Stomach (tissue), 9 donors: ENCODE measurements around the gene FANCB. TPM values are rescaled to one million over a fixed set of nuclear protein-coding genes. Genes with fewer than 3 reads are reported as not detected.

Experiments
- DNase-seq, 2 donors: peaks; one replicate each; pipeline versions ENCODE4 v3.0.0 to v3.0.0-alpha.2; 2013 to 2019
- H3K27ac ChIP-seq, 5 donors: fragments of 200-600 bp in 4 of 5; sonication (generic) in 4 of 5; one replicate each; pipeline ENCODE4 v1.5.1; 2013 to 2019; ENCODE audit warnings: mild to moderate bottlenecking in 1 of 5, moderate library complexity in 1 of 5
- H3K27me3 ChIP-seq, 3 donors: fragments of 200-600 bp; sonication (generic); one replicate each; pipeline ENCODE4 v1.5.1; 2017 to 2019; ENCODE audit warnings: mixed run types in 1 of 3
- H3K36me3 ChIP-seq, 4 donors: fragments of 200-600 bp; sonication (generic); 1 replicate in 3 of 4; 2 replicates in 1 of 4; pipeline ENCODE4 v1.5.1; 2016 to 2019
- H3K4me1 ChIP-seq, 4 donors: fragments of 200-600 bp; sonication (generic); one replicate each; pipeline ENCODE4 v1.5.1; 2016 to 2019
- H3K4me3 ChIP-seq, 4 donors: fragments of 200-600 bp; sonication (generic) in 3 of 4; one replicate each; pipeline ENCODE4 v1.5.1; 2016 to 2019; ENCODE audit warnings: mild to moderate bottlenecking in 1 of 4
- H3K9me3 ChIP-seq, 4 donors: fragments of 200-600 bp; sonication (generic); one replicate each; pipeline ENCODE4 v1.5.1; 2016 to 2019
- EP300 ChIP-seq: sonication (generic); formaldehyde crosslinking; IDR thresholded peaks from one replicate; pipeline ENCODE4 v1.6.1; 2017; ENCODE audit warnings: antibody characterized with exemption
- POLR2A ChIP-seq, 4 donors: fragments of 450-650 bp; IDR thresholded peaks; one replicate each; pipeline ENCODE4 v1.6.1; 2016; ENCODE audit warnings: antibody characterized with exemption in 4 of 4, control low read depth in 2 of 4, mild to moderate bottlenecking in 1 of 4, moderate library complexity in 1 of 4
- POLR2AphosphoS5 ChIP-seq, 3 donors: sonication (generic); formaldehyde crosslinking; IDR thresholded peaks; one replicate each; pipeline ENCODE4 v1.6.1; 2016; ENCODE audit warnings: antibody characterized with exemption in 3 of 3
- WGBS, 5 donors: extraction: QIAGEN DNeasy Blood & Tissue Kit in 3 of 5; methylation state at CpG; one replicate each; pipeline versions ENCODE4 v1.1.5 to v1.1.7; 2013 to 2018; 5-methylcytosine and 5-hydroxymethylcytosine counted together
- intact Hi-C: fragments of 100-400 bp; cut with DNase I; formaldehyde crosslinking; loops from one replicate; pipeline ENCODE4 v1.15.1; 2023; ENCODE audit warnings: low total_unique reads
- polyA plus RNA-seq, 3 donors: library from polyadenylated mRNA; stranded (reverse); fragments of 200-250 nt; gene quantifications; one replicate each; pipeline ENCODE4 v1.2.3, GENCODE V29; 2013
- total RNA-seq, 5 donors: library from RNA; depleted of rRNA; stranded (reverse); fragments of >200 nt; gene quantifications; one replicate each; pipeline versions ENCODE4 v1.1.0 to v1.2.3, GENCODE V29; 2014 to 2016
- TF ChIP-seq, protein P1 (sequence below), 7 experiments: fragments of 450-650 bp in 4 of 7; fragments of 200-600 bp in 3 of 7; sonication (generic) in 3 of 7; IDR thresholded peaks; one replicate each; pipeline ENCODE4 v1.5.1; 2016 to 2019; ENCODE audit warnings: antibody characterized with exemption in 7 of 7, control low read depth in 2 of 7, mild to moderate bottlenecking in 1 of 7
- donor health status: healthy with polysubstance abuse.
- donor health status: Bipolar disorder and iron deficiency.
- donor health status: healthy.

The FANCB gene
- total and polyA plus RNA-seq, 8 donors, result 0.25 to 5.3 (median 0.66) TPM; not detected in 2

DNA sequence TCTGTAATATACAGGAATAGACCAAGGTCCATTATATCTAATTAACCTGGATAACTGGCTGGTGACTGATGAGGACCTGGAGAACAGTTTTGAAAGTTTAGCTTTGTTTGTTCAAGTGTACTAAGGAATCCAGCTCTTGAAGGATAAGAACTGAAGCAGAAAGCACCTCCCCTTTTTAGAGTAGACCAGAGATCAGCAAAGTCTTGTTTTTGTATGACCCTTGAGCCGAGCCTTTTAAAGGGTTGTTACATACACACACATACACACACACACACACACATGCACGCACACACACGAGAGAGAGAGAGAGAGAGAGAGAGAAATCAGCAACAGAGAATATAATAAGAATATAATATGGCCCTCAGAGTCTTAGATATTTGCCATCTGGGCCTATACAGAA lies 13.4 kb upstream of the FANCB start:
- intact Hi-C loops, result no loop called here
- Histone ChIP-seq H3K9me3 (no peaks in the 10 kb centered on the region), H3K27me3 (no peaks in the 10 kb centered on the region), H3K36me3 (no peaks in the 10 kb centered on the region), H3K27ac (no peak overlapping the region), H3K4me3 (no peak overlapping the region), H3K4me1 (no peaks in the 10 kb centered on the region)
- TF ChIP-seq EP300 (no peak), POLR2AphosphoS5 (IDR thresholded peaks at IDR 0.05) (no peak), POLR2A (IDR thresholded peaks at IDR 0.05) (no peak)
- TF ChIP-seq, protein P1, sequence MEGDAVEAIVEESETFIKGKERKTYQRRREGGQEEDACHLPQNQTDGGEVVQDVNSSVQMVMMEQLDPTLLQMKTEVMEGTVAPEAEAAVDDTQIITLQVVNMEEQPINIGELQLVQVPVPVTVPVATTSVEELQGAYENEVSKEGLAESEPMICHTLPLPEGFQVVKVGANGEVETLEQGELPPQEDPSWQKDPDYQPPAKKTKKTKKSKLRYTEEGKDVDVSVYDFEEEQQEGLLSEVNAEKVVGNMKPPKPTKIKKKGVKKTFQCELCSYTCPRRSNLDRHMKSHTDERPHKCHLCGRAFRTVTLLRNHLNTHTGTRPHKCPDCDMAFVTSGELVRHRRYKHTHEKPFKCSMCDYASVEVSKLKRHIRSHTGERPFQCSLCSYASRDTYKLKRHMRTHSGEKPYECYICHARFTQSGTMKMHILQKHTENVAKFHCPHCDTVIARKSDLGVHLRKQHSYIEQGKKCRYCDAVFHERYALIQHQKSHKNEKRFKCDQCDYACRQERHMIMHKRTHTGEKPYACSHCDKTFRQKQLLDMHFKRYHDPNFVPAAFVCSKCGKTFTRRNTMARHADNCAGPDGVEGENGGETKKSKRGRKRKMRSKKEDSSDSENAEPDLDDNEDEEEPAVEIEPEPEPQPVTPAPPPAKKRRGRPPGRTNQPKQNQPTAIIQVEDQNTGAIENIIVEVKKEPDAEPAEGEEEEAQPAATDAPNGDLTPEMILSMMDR (IDR thresholded peaks at IDR 0.05), result no peak
- DNase-seq, result no peak
- 44 to 91% (median 71%) methylated on average over 3 of the region's 3 CpGs for WGBS, 5 donors

DNA sequence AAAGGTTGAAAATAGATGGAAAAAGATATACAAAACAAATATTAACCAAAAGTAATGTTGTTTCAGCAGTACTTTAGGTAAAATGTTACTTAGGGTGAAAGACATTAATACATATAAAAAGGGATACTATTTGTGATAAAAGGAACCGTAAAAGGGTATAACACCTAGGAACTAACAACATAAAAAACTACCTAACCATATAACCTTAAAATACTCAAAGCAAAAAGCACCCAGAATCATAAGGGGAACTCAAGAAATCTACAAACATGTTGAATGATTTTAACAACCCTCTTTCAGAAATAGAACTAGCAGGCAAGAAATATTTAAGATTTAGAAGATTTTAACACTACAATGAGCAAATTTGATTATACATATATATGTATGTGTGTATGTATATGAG lies 11.8 kb upstream of the FANCB start:
- 67 to 78% (median 71%) methylated on average over 1 of the region's 1 CpG for WGBS, 5 donors
- Histone ChIP-seq H3K4me1 (no peaks in the 10 kb centered on the region), H3K27ac (no peak overlapping the region), H3K9me3 (no peaks in the 10 kb centered on the region), H3K4me3 (no peak overlapping the region), H3K36me3 (no peaks in the 10 kb centered on the region), H3K27me3 (no peaks in the 10 kb centered on the region)
- intact Hi-C loops, result no loop called here
- DNase-seq, result no peak
- TF ChIP-seq, protein P1 (IDR thresholded peaks at IDR 0.05), result no peak
- TF ChIP-seq POLR2AphosphoS5 (IDR thresholded peaks at IDR 0.05) (no peak), POLR2A (IDR thresholded peaks at IDR 0.05) (no peak), EP300 (no peak)

DNA sequence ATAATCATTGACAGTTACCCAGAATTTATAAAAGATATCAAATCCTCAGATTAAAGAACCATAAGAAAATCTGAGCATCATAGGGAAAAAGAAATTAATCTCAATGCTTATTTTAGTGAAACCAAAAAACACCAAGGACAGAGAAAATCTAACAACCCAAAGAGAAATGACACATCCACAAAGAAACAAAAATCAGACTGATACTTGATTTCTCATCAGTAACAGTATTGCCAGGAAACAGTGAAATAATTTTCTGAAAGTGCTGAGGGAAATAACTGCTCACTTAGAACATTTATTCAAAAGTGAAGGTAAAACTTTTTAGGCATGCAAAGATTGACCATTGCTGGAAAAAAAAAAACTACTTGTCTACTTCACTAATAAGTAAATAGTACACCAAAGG lies 11.0 kb upstream of the FANCB start:
- no peaks in the 10 kb centered on the region for H3K36me3 ChIP-seq
- intact Hi-C loops, result no loop called here
- no peak for TF ChIP-seq POLR2AphosphoS5 (IDR thresholded peaks at IDR 0.05)
- TF ChIP-seq POLR2A (IDR thresholded peaks at IDR 0.05), result no peak
- no peak overlapping the region for H3K27ac ChIP-seq
- no peak overlapping the region for H3K4me3 ChIP-seq
- no peak for DNase-seq
- no peaks in the 10 kb centered on the region for H3K27me3 ChIP-seq
- no peaks in the 10 kb centered on the region for H3K4me1 ChIP-seq
- H3K9me3 ChIP-seq, result no peaks in the 10 kb centered on the region

DNA sequence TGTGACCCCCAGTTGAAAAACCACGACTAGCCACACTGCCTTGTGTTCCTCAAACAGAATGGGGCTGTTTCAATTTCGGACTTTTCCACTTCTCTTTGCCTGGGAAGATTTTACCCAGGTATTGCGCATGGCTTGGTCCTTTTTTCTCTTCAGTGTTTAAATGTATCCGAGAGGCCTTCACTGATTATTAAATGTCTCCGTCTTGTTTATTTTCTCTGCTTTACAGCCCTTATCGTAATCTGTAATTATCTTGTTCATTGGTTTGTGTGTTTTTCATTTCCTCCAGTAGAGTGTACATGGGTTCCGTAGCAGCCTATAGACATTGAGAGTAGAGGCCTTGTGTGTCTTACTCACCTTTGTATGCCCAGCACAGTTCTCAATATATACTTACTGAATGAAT lies 2.8 kb upstream of the FANCB start:
- no peak overlapping the region for H3K27ac ChIP-seq

DNA sequence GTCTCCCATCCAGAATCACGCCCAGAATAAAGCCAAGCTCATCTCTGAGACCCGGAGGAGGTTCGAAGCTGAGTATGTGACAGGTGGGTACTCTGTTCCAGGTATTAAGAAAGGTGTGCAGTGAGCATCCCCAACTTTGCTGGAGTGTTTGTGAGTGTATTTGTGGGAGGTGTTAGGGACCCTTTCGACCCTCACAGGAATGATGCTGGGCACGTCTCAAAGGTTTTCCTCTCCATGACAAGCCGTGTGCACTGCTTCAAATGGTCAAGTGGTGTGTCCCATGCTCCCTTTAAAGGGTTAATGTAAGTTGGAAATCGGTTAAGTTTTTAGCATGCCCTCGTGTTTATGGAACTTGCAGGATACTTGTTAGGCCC lies 794 bp upstream of the FANCB start:
- Histone ChIP-seq H3K9me3 (no peaks in the 10 kb centered on the region), H3K27me3 (no peaks in the 10 kb centered on the region), H3K4me3 (peak overlapping the region; percentile 65 to 72 (median 68)), H3K36me3 (no peaks in the 10 kb centered on the region), H3K27ac (peak overlapping the region; percentile 82 to 90 (median 88)), H3K4me1 (peaks cover 0 to 24% (median 7%) of the 10 kb centered on the region in 4 donors)
- no peak for DNase-seq
- no peak for TF ChIP-seq EP300
- TF ChIP-seq, protein P1 (IDR thresholded peaks at IDR 0.05), result no peak
- TF ChIP-seq POLR2A (IDR thresholded peaks at IDR 0.05), result no peak
- no peak for TF ChIP-seq POLR2AphosphoS5 (IDR thresholded peaks at IDR 0.05)
- intact Hi-C loops, result no loop called here
- 2 to 41% (median 7%) methylated on average over 8 of the region's 8 CpGs for WGBS, 5 donors

More for the DNA sequence above, 2.8 kb upstream of the FANCB start:
- Histone ChIP-seq H3K27me3 (no peaks in the 10 kb centered on the region), H3K9me3 (no peaks in the 10 kb centered on the region), H3K36me3 (no peaks in the 10 kb centered on the region), H3K4me3 (no peak overlapping the region), H3K4me1 (peaks cover 0 to 24% (median 7%) of the 10 kb centered on the region in 4 donors)
- intact Hi-C loops, result no loop called here
- DNase-seq, result peak in 1 of 2 donors; percentile 13
- 40 to 68% (median 62%) methylated on average over 7 of the region's 7 CpGs for WGBS, 5 donors
- TF ChIP-seq EP300 (no peak), POLR2AphosphoS5 (IDR thresholded peaks at IDR 0.05) (no peak)
